Stomach (tissue), 4 donors: ENCODE measurements around the gene LNPEP.

Source experiments
- POLR2A ChIP-seq, 4 donors: fragments of 450-650 bp; IDR thresholded peaks; one replicate each; pipeline ENCODE4 v1.6.1; 2016; ENCODE audit warnings: antibody characterized with exemption in 4 of 4, control low read depth in 2 of 4, mild to moderate bottlenecking in 1 of 4, moderate library complexity in 1 of 4
- TF ChIP-seq, protein P1 (sequence below), 7 experiments: fragments of 450-650 bp in 4 of 7; fragments of 200-600 bp in 3 of 7; sonication (generic) in 3 of 7; IDR thresholded peaks; one replicate each; pipeline ENCODE4 v1.5.1; 2016 to 2019; ENCODE audit warnings: antibody characterized with exemption in 7 of 7, control low read depth in 2 of 7, mild to moderate bottlenecking in 1 of 7

DNA sequence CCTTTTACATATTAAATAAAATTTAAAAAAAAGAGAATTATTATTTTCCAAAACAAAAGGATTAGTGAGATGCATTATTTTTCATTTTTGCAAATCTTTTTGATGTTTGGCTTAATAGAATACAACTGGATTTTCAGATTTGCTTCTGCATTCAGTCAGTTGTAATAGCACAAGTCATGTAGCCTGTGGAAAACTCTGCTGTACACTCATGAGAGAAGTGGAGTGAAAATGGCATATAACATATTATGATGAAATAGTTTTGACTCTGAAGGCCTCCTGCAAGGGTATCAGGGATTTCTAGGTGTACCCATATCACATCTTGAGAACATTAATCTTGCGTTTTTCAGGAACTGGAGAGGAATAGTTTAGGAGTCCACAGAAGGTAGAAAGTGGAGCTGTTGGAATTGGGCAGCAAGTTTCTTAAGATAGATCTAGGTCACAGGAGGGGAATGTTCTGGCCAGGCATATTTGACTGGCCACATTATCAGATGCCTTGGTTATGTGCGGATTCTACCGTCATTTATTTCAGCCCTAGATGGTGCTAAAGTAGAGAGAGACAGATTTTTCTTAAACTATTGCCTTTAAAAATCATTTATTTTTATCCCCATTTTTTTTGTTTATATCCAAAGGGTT lies 16.4 kb downstream of the LNPEP start:
- TF ChIP-seq, protein P1, sequence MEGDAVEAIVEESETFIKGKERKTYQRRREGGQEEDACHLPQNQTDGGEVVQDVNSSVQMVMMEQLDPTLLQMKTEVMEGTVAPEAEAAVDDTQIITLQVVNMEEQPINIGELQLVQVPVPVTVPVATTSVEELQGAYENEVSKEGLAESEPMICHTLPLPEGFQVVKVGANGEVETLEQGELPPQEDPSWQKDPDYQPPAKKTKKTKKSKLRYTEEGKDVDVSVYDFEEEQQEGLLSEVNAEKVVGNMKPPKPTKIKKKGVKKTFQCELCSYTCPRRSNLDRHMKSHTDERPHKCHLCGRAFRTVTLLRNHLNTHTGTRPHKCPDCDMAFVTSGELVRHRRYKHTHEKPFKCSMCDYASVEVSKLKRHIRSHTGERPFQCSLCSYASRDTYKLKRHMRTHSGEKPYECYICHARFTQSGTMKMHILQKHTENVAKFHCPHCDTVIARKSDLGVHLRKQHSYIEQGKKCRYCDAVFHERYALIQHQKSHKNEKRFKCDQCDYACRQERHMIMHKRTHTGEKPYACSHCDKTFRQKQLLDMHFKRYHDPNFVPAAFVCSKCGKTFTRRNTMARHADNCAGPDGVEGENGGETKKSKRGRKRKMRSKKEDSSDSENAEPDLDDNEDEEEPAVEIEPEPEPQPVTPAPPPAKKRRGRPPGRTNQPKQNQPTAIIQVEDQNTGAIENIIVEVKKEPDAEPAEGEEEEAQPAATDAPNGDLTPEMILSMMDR (IDR thresholded peaks at IDR 0.05): no peak
- TF ChIP-seq POLR2A (IDR thresholded peaks at IDR 0.05): no peak
